Measurements from ENCODE around the gene RPGRIP1L.

Gene RPGRIP1L

GRCh38 chr16:53703590-53704444 lies at the start of gene RPGRIP1L, which contains the start of gene FTO:
TSS of gene RPGRIP1L (minus strand) at chr16:53703859. CDS start at chr16:53700723, 3,136 bp downstream.
TSS of gene FTO (plus strand) at chr16:53704156.
- DNase-seq (ENCODE audit: low spot score): peak; percentile 94
- no peak for TF ChIP-seq CTCF (IDR thresholded peaks at IDR 0.05; ENCODE audit: extremely low read depth, missing control alignments)

- no peak for DNase-seq (ENCODE audit: low spot score)
- TF ChIP-seq CTCF (IDR thresholded peaks at IDR 0.05; ENCODE audit: extremely low read depth, missing control alignments): no peak
These were observed 49.8 kb upstream of the RPGRIP1L start for GRCh38 chr16:53753431-53753830.

- no peak for DNase-seq (ENCODE audit: low spot score)
- no peak for TF ChIP-seq CTCF (IDR thresholded peaks at IDR 0.05; ENCODE audit: extremely low read depth, missing control alignments)
These were observed 48.9 kb upstream of the RPGRIP1L start for GRCh38 chr16:53752560-53752959.

- no peak for TF ChIP-seq CTCF (IDR thresholded peaks at IDR 0.05; ENCODE audit: extremely low read depth, missing control alignments)
- no peak for DNase-seq (ENCODE audit: low spot score)
These were observed 42.2 kb upstream of the RPGRIP1L start for GRCh38 chr16:53745753-53746266.

- no peak for DNase-seq (ENCODE audit: low spot score)
- no peak for TF ChIP-seq CTCF (IDR thresholded peaks at IDR 0.05; ENCODE audit: extremely low read depth, missing control alignments)
These were observed 41.4 kb upstream of the RPGRIP1L start for GRCh38 chr16:53745086-53745485.

- TF ChIP-seq CTCF (IDR thresholded peaks at IDR 0.05; ENCODE audit: extremely low read depth, missing control alignments): no peak
- DNase-seq (ENCODE audit: low spot score): peak; percentile 22
These were observed 40.8 kb upstream of the RPGRIP1L start for GRCh38 chr16:53744449-53744848.

- TF ChIP-seq CTCF (IDR thresholded peaks at IDR 0.05; ENCODE audit: extremely low read depth, missing control alignments): peak; percentile 38
- no peak for DNase-seq (ENCODE audit: low spot score)
These were observed 39.5 kb upstream of the RPGRIP1L start for GRCh38 chr16:53743149-53743566.
